HepG2 (cell line): Measurements from ENCODE around the gene FBXO7. TPM values are rescaled to one million over a fixed set of nuclear protein-coding genes. Genes with fewer than 3 reads are reported as not detected.

Source experiments
- ATAC-seq: fragments of 200-7000 bp; cut with Tn5 transposase; 3 replicates; pipeline ENCODE4 v1.9.1; 2020; ENCODE audit warnings: mild to moderate bottlenecking, moderate library complexity
- BruUV-seq: library from RNA; stranded (reverse); fragments of 400-500 nt; replicated peaks from 2 replicates; lab custom pipeline; 2021; lab: Mats Ljungman, UMichigan
- CTCF ChIA-PET: fragments of 300-600 bp; formaldehyde crosslinking; extraction: SDS; loops from one replicate; lab custom pipeline; 2021; ENCODE audit warnings: low total read pairs, inconsistent platforms, low intra/inter-chr PET ratio; lab: Yijun Ruan, JAX
- POLR2A ChIA-PET: fragments of 350-600 bp; sonication (Branson Sonifier 250); formaldehyde crosslinking; loops from one replicate; lab custom pipeline; 2020; ENCODE audit warnings: antibody characterized with exemption, inconsistent platforms; lab: Yijun Ruan, JAX
- DNase-seq: peaks from one replicate; pipeline ENCODE4 v3.0.0-alpha.2; 2015; ENCODE audit warnings: low spot score
- FAIRE-seq: peaks from 3 replicates; lab custom pipeline; 2011; peaks lifted over from hg19 to GRCh38; lab: Jason Lieb, UNC
- H2AFZ ChIP-seq: one replicate; pipeline ENCODE4 v1.6.1; 2011; ENCODE audit warnings: low read length, inconsistent platforms
- H3K27ac ChIP-seq: fragments of 300-600 bp; 3 replicates; pipeline ENCODE4 v1.8.0; 2011; ENCODE audit warnings: mixed run types, mild to moderate bottlenecking, mixed read lengths, low read length, inconsistent platforms; ENCODE audit not compliant: insufficient read depth; ENCODE audit errors: extremely low read length
- H3K27me3 ChIP-seq, 2 experiments: fragments of 200-600 bp in 1 of 2; 2 replicates in 1 of 2; 3 replicates in 1 of 2; pipeline versions ENCODE4 v1.6.0 to v1.8.0; 2011; ENCODE audit warnings: low read length in 2 of 2, mild to moderate bottlenecking in 2 of 2, moderate library complexity in 2 of 2, inconsistent platforms in 1 of 2; ENCODE audit not compliant: insufficient read depth in 2 of 2, control insufficient read depth in 1 of 2
- H3K36me3 ChIP-seq, 2 experiments: fragments of 200-600 bp in 1 of 2; replicated peaks in 1 of 2; 2 replicates in 1 of 2; 3 replicates in 1 of 2; pipeline versions ENCODE4 v1.5.1 to v1.8.0; 2011; ENCODE audit warnings: low read length in 2 of 2, inconsistent platforms in 1 of 2; ENCODE audit not compliant: insufficient read depth in 2 of 2, control insufficient read depth in 1 of 2
- H3K4me1 ChIP-seq: 2 replicates; pipeline ENCODE4 v1.5.1; 2012; ENCODE audit warnings: low read length, inconsistent platforms; ENCODE audit not compliant: insufficient read depth
- H3K4me2 ChIP-seq: 2 replicates; pipeline ENCODE4 v1.6.0; 2011; ENCODE audit warnings: low read depth, low read length, inconsistent platforms
- H3K4me3 ChIP-seq, 3 experiments: fragments of 200-600 bp in 1 of 3; sonication (generic), shearing (Covaris generic) in 1 of 3; replicated peaks in 1 of 3; 2 replicates each; pipeline ENCODE4 v1.5.1; 2011 to 2016; ENCODE audit warnings: low read length in 3 of 3, inconsistent platforms in 2 of 3, low read depth in 2 of 3, mild to moderate bottlenecking in 2 of 3, control low read depth in 1 of 3, mixed read lengths in 1 of 3; ENCODE audit not compliant: insufficient read depth in 1 of 3
- H3K79me2 ChIP-seq: one replicate; pipeline ENCODE4 v1.6.1; 2011; ENCODE audit warnings: low read length, inconsistent platforms; ENCODE audit not compliant: insufficient read depth
- H3K9ac ChIP-seq: 2 replicates; pipeline ENCODE4 v1.6.0; 2011; ENCODE audit warnings: mild to moderate bottlenecking, low read depth, low read length, inconsistent platforms; ENCODE audit not compliant: insufficient read depth
- H3K9me3 ChIP-seq: 2 replicates; pipeline ENCODE4 v1.5.1; 2012; ENCODE audit warnings: mild to moderate bottlenecking, low read length
- H4K20me1 ChIP-seq: 2 replicates; pipeline ENCODE4 v1.6.0; 2011; ENCODE audit warnings: inconsistent platforms, mild to moderate bottlenecking, low read length, moderate library complexity; ENCODE audit not compliant: insufficient read depth
- AHDC1 ChIP-seq: sonication (generic); formaldehyde crosslinking; IDR thresholded peaks from 2 replicates; pipeline ENCODE4 v1.5.1; 2020; ENCODE audit warnings: mild to moderate bottlenecking, missing genetic modification reagents, borderline replicate concordance
- MBD4 ChIP-seq: IDR thresholded peaks from 2 replicates; pipeline ENCODE4 v1.6.1; 2012; ENCODE audit warnings: low read length, inconsistent platforms, borderline replicate concordance
- MBNL3 ChIP-seq: fragments of 250-450 bp; sonication (Bioruptor Pico); conservative IDR thresholded peaks from 2 replicates; pipeline ENCODE4 v1.8.0; 2022; ENCODE audit warnings: mild to moderate bottlenecking, inconsistent platforms
- MIXL1 ChIP-seq: IDR thresholded peaks from 2 replicates; pipeline ENCODE4 v1.6.1; 2016
- NFYC ChIP-seq: IDR thresholded peaks from 2 replicates; pipeline ENCODE4 v1.6.1; 2016; ENCODE audit warnings: missing genetic modification reagents, missing compliant biosample characterization
- ONECUT2 ChIP-seq: sonication (generic); formaldehyde crosslinking; IDR thresholded peaks from 2 replicates; pipeline ENCODE4 v1.4.0; 2020; ENCODE audit warnings: missing genetic modification reagents
- PBX2 ChIP-seq: IDR thresholded peaks from 2 replicates; pipeline ENCODE4 v1.6.1; 2016; ENCODE audit warnings: control low read depth
- RFXAP ChIP-seq: sonication (generic); formaldehyde crosslinking; IDR thresholded peaks from 2 replicates; pipeline ENCODE4 v1.4.0; 2020; ENCODE audit warnings: missing genetic modification reagents, borderline replicate concordance
- SATB2 ChIP-seq: sonication (generic); formaldehyde crosslinking; IDR thresholded peaks from 2 replicates; pipeline ENCODE4 v1.5.0; 2020; ENCODE audit warnings: missing genetic modification reagents
- ZEB1 ChIP-seq: IDR thresholded peaks from 2 replicates; pipeline ENCODE4 v1.6.1; 2012; ENCODE audit warnings: mild to moderate bottlenecking, low read depth, inconsistent platforms; ENCODE audit not compliant: insufficient replicate concordance
- ZHX2 ChIP-seq, 2 experiments: sonication (generic) in 1 of 2; formaldehyde crosslinking in 1 of 2; IDR thresholded peaks; 2 replicates each; pipeline versions ENCODE4 v1.6.1 to v1.9.0; 2014 to 2022; ENCODE audit warnings: antibody characterized with exemption in 1 of 2, borderline replicate concordance in 1 of 2, inconsistent platforms in 1 of 2, low read depth in 1 of 2, missing genetic modification reagents in 1 of 2
- ZNF17 ChIP-seq: sonication (generic); formaldehyde crosslinking; IDR thresholded peaks from 2 replicates; pipeline ENCODE4 v1.5.0; 2020; ENCODE audit warnings: mild to moderate bottlenecking, missing genetic modification reagents
- ZNF674 ChIP-seq: sonication (generic); formaldehyde crosslinking; IDR thresholded peaks from 2 replicates; pipeline ENCODE4 v1.5.0; 2020; ENCODE audit warnings: low read depth, mild to moderate bottlenecking, missing genetic modification reagents
- WGBS: methylation state at CpG from one replicate; pipeline ENCODE4 v1.1.6; 2017; ENCODE audit warnings: low lambda C conversion rate; 5-methylcytosine and 5-hydroxymethylcytosine counted together
- in situ Hi-C: cut with HindIII; loops from 2 replicates; pipeline ENCODE4 v1.10.0; 2017; ENCODE audit warnings: low pct_unique_long_range_greater_than_20kb; ENCODE audit not compliant: extremely low pct_ligation_motif_present
- intact Hi-C: fragments of 100-400 bp; cut with micrococcal nuclease; formaldehyde crosslinking; loops from one replicate; pipeline ENCODE4 v1.10.0; 2022; ENCODE audit not compliant: unreplicated experiment
- polyA plus RNA-seq, 8 experiments: library from polyadenylated mRNA; depleted of rRNA in 3 of 8; stranded (reverse) in 7 of 8; unstranded in 1 of 8; fragments of >200 nt; fragmentation: Illumina TruSeq in 4 of 8; extraction: Trizol in 4 of 8; gene quantifications; 2 replicates each; pipeline versions ENCODE4 v1.2.1 to v1.2.3, GENCODE V29; 2011 to 2016; ENCODE audit warnings: low read depth in 4 of 8, missing spikeins in 1 of 8, mixed read lengths in 1 of 8; ENCODE audit not compliant: insufficient read depth in 1 of 8
- total RNA-seq, 5 experiments: library from RNA; depleted of rRNA; stranded (reverse); fragments of >200 nt; fragmentation: Illumina TruSeq; extraction: Trizol; gene quantifications; 2 replicates each; pipeline ENCODE4 v1.2.3, GENCODE V29; 2016; ENCODE audit warnings: low read depth in 1 of 5

Gene FBXO7
- total and polyA plus RNA-seq, 2 of the 13 experiments (the other 11 are each of a cell fraction or from before 2014, with no cell fraction given): 105 to 172 TPM

- H3K27ac ChIP-seq: no peak overlapping the region
- H3K27me3 ChIP-seq: 0 out of 5 replicates have a peak, but pooled peaks cover 0 to 11% of the 10 kb centered on the region in 2 experiments
- H4K20me1 ChIP-seq: no peaks in the 10 kb centered on the region
- H3K9me3 ChIP-seq: no peaks in the 10 kb centered on the region
- DNase-seq (no peak), ATAC-seq (no peak), FAIRE-seq (no peak)
- intact Hi-C loops (no loop called here), in situ Hi-C loops (no loop called here)
- 0 out of 2 replicates have a peak, but pooled peaks cover 7% of the 10 kb centered on the region for H3K4me1 ChIP-seq
- WGBS: 12% methylated on average over 1 of the region's 1 CpG
- H3K4me2 ChIP-seq: no peak overlapping the region
- H3K9ac ChIP-seq: no peak overlapping the region
- POLR2A ChIA-PET: no interaction called here
- H3K36me3 ChIP-seq: no peaks in the 10 kb centered on the region
- CTCF ChIA-PET: no interaction called here
- H3K79me2 ChIP-seq: no peaks in the 10 kb centered on the region
- no peak overlapping the region for H3K4me3 ChIP-seq
- TF ChIP-seq ZNF674 (CRISPR knock-in tag) (no peak), ZHX2 (IDR thresholded peaks at IDR 0.05; ENCODE audit: low read depth) (no peak), ZHX2 (CRISPR knock-in tag; IDR thresholded peaks at IDR 0.05; ENCODE audit: borderline replicate concordance) (no peak), RFXAP (CRISPR knock-in tag) (no peak), AHDC1 (CRISPR knock-in tag) (no peak), MBD4 (no peak), PBX2 (no peak), SATB2 (CRISPR knock-in tag) (no peak), MBNL3 (CRISPR knock-in tag) (no peak), NFYC (CRISPR knock-in tag) (no peak), ZEB1 (no peak), ONECUT2 (CRISPR knock-in tag) (no peak), ZNF17 (CRISPR knock-in tag) (no peak), MIXL1 (CRISPR knock-in tag) (no peak)
- no peak overlapping the region for H2AFZ ChIP-seq
- BruUV-seq: no TSS peak
These were observed 44.3 kb upstream of the FBXO7 start for GRCh38 chr22:32430352-32430751.
